ENCODE data around the gene LCN15. TPM values are rescaled to one million over a fixed set of nuclear protein-coding genes. Genes with fewer than 3 reads are reported as not detected.

LCN15 gene
- total and polyA plus RNA-seq, 2 of the 4 experiments (the other 2 are of a cell fraction) = not detected

GRCh38 chr9:136784249-136784996 is 20.1 kb upstream of the LCN15 start:
- H2BK5ac ChIP-seq (ENCODE audit: low read depth, low read length, poor library complexity, severe bottlenecking) = no peak overlapping the region
- CTCF ChIA-PET = no interaction called here
- no peak overlapping the region for H3K4me3 ChIP-seq (ENCODE audit: insufficient read depth, low read depth, low read length)
- in situ Hi-C loops (cut with MboI; ENCODE audit: low sequenced_read_pairs) (loop anchor here (10.0 kb wide), 1 partner anchor 250 kb away; the partner anchor contains the start of gene FUT7), intact Hi-C loops (cut with micrococcal nuclease) (no loop called here), dilution Hi-C loops (cut with HindIII; ENCODE audit: low sequenced_read_pairs, unreplicated experiment) (no loop called here)
- no peak overlapping the region for H3K18ac ChIP-seq (ENCODE audit: low read depth, low read length)
- no peak overlapping the region for H3K9ac ChIP-seq (ENCODE audit: low read depth, low read length)
- no peaks in the 10 kb centered on the region for H3K79me1 ChIP-seq (ENCODE audit: low read depth in 1 of 2, low read length in 2 of 2)
- TF ChIP-seq POLR2A (IDR thresholded peaks at IDR 0.05; ENCODE audit: low read depth, low read length) = no peak
- peak; percentile 28; the same call in 1 of the 2 replicates for TF ChIP-seq SMC3 (IDR thresholded peaks at IDR 0.05; ENCODE audit: low read depth, low read length)
- peak; percentile 32 for TF ChIP-seq CTCF (conservative IDR thresholded peaks at IDR 0.05; ENCODE audit: low read depth, low read length)
- no peak overlapping the region for H3K4me2 ChIP-seq (ENCODE audit: low read depth, low read length)
- ATAC-seq (ENCODE audit: low read depth) (no peak), DNase-seq (no peak)
- no peak overlapping the region for H4K91ac ChIP-seq (ENCODE audit: insufficient read depth, low read depth, low read length)
- 8% methylated on average over 2 of the region's 9 CpGs; no CpG with 5 or more reads in 1 of the 2 experiments for WGBS, 2 experiments (ENCODE audit: extremely low coverage in 2 of 2, insufficient read length in 1 of 2)
- no peak overlapping the region for H2AK9ac ChIP-seq (replicated peaks; ENCODE audit: low read depth, low read length, poor library complexity)
- no peak overlapping the region for H2BK120ac ChIP-seq (ENCODE audit: low read depth, low read length)
- H3K27me3 ChIP-seq (ENCODE audit: control insufficient read depth, insufficient read depth, low read length) = peaks cover 26% of the 10 kb centered on the region
- no peak overlapping the region for H4K5ac ChIP-seq (ENCODE audit: low read depth, low read length)
- no peaks in the 10 kb centered on the region for H3K36me3 ChIP-seq (ENCODE audit: control insufficient read depth, insufficient read depth, low read length)
- no peak overlapping the region for H3K27ac ChIP-seq (ENCODE audit: insufficient read depth, low read length)
- H3K23ac ChIP-seq (ENCODE audit: low read depth, low read length) = no peak overlapping the region
- no TSS peak for BruUV-seq (replicated peaks)
- H2AK5ac ChIP-seq (ENCODE audit: low read depth, low read length) = no peak overlapping the region
- H4K8ac ChIP-seq (ENCODE audit: low read depth in 2 of 2, low read length in 2 of 2) = no peak overlapping the region
- POLR2A ChIA-PET (ENCODE audit: unreplicated experiment) = no interaction called here
- no peak overlapping the region for H3K56ac ChIP-seq (ENCODE audit: extremely low read depth, insufficient read depth, low read length)
- H3K14ac ChIP-seq (replicated peaks; ENCODE audit: low read depth, low read length) = no peak overlapping the region
- no peak overlapping the region for H2BK20ac ChIP-seq (ENCODE audit: low read depth, low read length)
- no peak overlapping the region for H2BK15ac ChIP-seq (ENCODE audit: low read depth, low read length)
- no peak overlapping the region for H3K4ac ChIP-seq (ENCODE audit: low read depth, low read length)
- no peaks in the 10 kb centered on the region for H4K20me1 ChIP-seq (ENCODE audit: insufficient read depth, low read length)
- H3K9me3 ChIP-seq (ENCODE audit: control insufficient read depth, insufficient read depth, low read length) = no peaks in the 10 kb centered on the region
- no peaks in the 10 kb centered on the region for H3K4me1 ChIP-seq (ENCODE audit: control insufficient read depth, insufficient read depth, low read length)
- H2AFZ ChIP-seq (replicated peaks; ENCODE audit: low read length, poor library complexity) = no peak overlapping the region
- no peaks in the 10 kb centered on the region for H3K9me1 ChIP-seq (ENCODE audit: insufficient read depth, low read length)

Data from IMR-90 (cell line).